HG03103 (cell line): ENCODE results near the gene NCKAP5.
"Not testable (repeated sequence)": the region's sequence is repeated elsewhere in the genome, so short reads cannot be mapped to it uniquely, and the experiment has no call there.

Source experiments
- ATAC-seq: cut with Tn5 transposase; IDR thresholded peaks from one replicate; pipeline ENCODE4 v1.9.1; 2021; ENCODE audit warnings: low read depth; ENCODE audit not compliant: unreplicated experiment

Gene NCKAP5

DNA sequence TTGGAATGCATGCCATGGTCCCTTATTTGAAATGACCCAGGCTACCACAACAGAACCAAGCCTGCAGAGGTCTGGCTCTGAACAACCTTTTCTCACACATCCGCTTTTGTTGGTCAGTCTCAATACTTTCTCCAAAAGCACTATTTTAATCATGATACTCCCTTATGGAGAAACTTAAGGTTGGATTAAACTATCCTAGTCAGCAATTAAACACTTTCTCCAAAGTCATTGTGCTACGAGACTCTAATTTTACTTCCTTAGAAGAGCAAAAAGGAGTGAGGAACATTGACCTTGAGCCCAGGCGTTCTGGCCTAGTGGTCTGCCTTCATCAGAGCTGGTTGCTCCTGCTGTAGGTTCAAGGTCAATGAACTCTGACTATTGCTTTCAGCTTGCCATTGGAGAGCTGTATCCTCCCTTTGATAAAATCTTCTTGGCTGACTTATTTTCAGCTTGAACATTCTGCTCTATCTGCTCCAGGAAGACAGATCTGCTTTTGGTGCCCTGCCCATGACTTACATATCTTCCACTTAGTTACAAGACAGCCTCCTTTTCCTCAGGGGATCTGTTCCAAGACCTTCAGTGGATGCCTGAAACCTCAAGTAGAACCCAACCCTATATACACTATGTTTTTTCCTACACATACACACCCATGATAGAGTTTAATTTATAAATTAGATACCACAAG, 91.2 kb downstream of the NCKAP5 start:
- no peak for ATAC-seq

DNA sequence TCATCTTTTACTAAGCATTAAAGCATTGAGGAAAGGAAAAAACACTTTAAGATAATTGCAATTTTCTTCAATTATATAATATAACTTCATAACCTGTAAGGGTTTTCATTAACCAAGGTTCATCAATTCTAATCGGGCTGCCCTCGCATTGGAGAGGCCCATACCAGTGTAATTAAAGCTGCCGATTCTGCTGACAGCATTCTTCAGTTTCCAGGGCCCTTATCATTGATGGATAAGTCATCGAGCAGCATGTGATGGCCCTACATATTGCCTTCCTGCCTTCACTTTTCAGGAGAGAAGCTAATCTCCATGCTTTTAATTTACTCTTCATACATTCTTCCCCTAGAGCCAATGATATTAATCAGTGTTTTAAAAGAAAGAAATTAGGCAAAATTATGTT, 92.0 kb downstream of the NCKAP5 start:
- no peak for ATAC-seq

DNA sequence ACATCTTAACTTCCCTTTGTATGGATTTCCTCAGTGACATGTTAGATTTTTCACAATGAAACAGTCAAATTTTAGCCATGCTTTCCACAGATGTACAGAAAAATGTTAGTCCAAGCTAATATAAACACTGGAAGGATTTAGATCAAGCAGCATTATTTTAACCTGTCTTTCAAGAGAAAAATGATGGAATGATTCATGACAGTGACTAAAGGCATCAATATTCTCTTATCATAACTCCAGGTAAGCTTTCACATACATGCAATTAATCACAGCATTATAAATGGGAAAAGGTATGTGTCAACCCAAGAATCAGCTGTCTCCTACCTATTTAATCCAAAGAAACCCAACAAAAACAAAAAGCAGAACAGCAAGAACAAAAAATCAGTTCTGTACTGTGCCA, 92.7 kb downstream of the NCKAP5 start:
- no peak for ATAC-seq

DNA sequence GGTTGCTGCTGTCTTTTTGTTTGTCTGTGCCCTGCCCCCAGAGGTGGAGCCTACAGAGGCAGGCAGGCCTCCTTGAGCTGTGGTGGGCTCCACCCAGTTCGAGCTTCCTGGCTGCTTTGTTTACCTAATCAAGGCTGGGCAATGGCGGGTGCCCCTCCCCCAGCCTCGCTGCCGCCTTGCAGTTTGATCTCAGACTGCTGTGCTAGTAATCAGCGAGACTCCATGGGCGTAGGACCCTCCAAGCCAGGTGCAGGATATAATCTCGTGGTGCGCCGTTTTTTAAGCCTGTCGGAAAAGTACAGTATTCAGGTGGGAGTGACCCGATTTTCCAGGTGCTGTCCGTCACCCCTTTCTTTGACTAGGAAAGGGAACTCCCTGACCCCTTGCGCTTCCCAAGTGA, 97.8 kb downstream of the NCKAP5 start:
- not testable (repeated sequence) for ATAC-seq

DNA sequence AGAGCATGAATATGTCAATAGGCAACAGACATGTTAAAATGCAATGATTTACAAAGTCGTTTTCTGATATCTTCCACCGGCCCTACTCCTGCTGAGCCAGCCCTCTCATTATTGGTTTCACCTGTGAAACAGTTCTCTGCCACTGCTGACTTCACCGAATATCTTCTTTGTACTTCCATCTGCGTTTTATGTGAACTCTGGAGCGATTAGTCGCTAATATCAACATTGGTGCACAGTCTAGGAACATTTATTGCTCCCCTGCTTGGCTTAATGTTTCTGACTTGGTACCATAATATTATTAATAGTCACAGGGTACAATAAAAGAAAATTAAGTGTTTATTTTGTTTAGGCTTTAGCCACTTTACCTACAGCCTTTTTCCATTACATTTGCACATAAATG, 105.5 kb downstream of the NCKAP5 start:
- ATAC-seq = no peak

DNA sequence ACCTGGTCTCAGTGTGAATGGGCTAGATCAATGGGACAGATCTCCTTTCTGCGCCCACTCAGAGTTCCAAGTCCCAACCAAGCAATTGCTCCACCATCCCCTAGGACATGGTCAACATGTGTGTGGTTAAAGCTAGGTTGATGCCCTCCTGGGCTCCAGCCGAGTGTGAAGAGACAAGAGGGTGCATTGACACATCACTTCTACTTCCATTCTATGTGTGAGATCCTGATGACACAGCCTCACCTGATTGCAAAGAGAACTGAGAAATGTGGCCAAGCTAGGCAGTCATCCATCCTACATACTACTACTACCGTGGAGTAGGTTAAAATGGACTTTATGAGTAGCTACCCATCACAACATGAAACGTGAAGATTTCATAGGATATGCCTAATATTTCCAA, 106.8 kb downstream of the NCKAP5 start:
- no peak for ATAC-seq

DNA sequence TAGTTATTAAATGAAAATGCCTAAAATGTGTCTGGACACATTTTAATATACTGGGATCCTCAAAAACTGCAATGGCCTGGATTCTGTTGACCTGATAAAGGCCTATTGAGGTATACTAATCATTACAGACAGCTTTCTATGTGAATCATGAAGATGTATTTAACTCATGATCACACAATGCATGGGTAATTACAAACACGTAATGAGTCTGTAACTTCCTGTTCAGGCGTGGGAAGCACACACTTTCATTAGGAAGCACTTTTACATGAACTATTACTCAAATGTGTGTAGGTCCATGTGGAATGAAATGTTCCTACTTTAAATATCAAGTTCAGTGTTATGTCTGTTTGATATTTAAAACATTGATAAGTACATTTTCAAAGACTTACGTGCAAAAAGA, 108.7 kb downstream of the NCKAP5 start:
- no peak for ATAC-seq

DNA sequence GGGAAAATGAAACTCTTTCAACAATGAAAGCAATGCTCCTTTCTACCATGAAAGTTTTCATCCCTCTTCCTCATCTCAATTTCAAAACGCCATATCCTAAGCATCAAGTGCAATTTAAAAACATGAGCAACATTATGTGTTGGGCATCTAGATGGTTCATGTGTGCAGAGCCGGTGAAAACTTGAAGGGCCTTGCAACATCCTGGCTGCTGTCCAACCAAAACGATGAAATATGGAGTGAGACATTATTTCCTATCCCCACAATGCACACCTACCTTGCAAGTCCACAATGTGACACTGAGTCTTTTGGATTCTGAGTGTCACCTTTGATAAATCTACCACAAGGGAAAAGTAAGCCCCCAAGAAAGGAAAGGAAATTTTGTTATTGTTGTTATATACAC, 110.0 kb downstream of the NCKAP5 start:
- ATAC-seq = no peak

DNA sequence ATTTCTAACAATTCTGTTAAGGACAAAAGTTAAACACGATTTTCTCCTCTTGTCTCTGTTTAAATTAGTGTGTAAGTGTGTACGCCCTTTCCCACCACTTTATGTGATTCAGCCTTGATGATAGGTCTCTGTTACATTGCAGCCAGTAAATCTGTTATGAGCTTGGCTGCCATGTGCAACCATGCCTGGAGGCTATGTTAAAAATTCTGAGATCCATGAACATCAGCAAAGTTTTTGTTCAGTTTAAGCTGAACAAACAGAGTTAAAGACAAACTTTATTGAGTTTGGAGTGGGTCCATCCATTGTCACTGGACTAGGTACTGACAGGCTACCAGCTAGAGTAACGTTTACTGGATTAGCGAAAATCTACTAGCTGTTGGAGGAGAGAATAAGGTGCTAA, 110.4 kb downstream of the NCKAP5 start:
- ATAC-seq = no peak

DNA sequence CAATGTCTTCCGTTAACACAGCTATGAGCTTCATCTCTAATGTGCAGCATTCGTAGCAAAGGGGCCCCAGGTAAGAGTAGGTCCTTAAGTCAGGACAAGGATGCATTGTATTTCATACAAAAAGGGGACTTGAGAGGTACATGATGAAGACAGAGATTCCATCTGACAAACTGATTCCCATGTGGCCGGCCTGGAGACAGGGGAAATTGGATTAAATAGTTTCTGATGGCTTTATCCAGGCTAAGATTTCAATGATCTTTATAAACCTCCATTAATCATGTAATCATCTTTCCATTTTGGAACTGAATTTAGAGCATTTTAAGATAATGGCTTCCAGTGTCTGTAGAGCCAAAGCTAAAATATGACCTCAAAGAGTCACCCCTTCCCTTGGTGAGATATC, 111.3 kb downstream of the NCKAP5 start:
- no peak for ATAC-seq

DNA sequence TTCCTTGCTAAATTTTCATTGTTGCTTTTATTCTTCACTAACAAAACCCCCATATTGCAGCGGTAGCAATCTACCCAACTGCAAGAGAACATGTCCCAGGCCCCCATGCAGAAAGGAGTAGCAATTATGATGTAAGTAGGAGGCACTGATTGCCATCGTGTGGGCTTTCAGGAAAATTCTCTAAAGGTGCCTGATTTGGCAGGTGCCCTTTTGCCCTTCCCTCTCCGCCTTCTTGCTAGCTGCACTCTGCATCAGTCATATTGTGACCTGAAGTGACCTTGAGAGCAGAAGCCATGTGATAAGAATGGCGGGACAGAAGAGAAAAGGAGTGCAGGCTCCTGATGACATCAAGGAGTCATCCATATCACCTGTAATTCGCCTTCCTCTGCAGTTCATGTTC, 112.1 kb downstream of the NCKAP5 start:
- ATAC-seq = no peak

DNA sequence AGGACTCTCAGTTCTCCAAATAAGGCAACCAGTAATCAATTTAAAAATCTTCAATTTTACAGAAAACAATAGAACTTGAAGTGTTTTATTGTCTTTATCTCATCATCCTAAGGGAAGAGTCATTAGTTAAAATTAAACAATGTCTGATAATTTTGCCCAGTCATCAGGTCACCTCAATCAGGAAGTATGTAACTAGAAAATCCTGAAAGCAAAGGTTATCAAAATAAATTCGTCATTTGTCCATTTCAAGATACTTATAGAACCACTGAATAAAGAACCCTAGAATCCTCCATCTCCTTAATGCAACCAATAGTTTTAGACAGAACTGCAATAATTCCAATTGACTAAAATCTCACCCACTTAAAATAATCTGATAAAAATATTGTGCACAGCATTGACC, 115.2 kb downstream of the NCKAP5 start:
- no peak for ATAC-seq

DNA sequence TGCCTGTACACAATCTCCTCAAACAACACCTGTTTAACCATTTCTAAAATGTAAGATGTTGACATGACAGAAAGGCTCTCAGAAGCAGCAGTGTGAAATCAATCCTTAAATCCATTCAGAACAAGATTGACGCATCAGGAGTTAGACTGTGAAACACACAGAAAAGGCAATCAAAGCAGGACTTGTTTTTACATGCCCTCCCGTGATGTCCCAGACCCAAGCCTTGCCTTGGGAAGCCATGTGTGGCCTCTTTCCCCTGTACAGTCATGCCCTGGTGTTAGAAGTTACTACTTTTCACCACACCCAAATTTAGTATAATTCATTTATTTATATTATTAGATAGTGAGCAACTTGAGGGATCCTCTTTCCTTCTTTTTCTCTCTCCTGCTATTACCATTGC, 115.7 kb downstream of the NCKAP5 start:
- no peak for ATAC-seq

DNA sequence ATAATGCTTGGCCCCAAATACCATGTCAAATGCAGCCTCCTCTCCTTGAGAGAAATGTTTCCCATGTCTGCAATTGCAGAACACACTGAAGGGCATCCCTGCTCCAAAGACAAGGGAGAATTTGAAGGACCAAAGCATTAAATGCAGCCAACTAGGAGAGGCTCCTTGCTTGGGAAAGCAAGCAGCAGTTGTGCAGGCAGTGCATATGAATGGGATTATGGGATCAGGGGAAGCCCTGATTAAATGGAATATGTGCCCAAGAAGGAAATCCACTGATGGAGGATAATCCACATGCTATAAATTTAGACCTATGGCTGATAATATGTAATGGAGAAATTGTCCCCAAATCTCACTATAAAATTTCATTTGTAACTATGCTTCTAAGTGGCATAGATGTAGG, 116.1 kb downstream of the NCKAP5 start:
- no peak for ATAC-seq

DNA sequence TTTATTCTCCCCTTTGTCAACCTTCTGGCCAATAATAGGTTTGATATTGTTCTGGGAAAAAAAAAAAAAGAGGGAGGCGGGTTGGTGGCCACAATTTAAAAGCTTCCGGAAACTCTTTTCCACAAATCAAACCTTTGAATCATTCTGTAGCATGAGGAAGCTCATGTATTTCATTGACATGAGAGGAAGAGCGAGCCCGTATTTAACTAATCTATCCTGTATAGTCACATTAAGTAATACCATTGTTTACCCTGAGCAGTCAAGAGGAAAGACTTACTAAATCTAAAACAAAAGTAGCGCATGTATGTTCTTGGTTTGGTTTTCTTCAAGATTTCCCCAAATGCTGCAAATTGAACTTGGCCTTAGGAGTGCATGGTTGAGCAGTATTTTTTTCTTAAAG, 120.1 kb downstream of the NCKAP5 start:
- no peak for ATAC-seq

DNA sequence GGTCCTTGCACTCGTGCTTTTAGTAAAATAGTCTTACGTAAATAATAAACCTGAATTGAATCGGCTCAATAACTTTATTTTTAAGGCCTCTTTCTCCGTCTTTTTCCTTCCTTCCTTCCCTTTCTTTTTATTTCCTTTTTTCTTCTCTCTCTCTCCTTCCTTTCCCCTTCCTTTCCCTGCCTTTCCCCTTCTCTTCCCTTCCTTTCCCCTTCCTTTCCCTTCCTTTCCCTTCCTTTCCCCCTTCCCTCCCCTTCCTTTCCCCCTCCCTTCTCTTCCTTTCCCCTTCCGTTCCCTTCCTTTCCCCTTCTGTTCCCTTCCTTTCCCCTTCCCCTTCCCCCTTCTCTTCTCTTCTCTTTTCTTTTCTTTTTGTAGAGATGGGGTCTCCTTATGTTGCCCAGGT, 121.0 kb downstream of the NCKAP5 start:
- ATAC-seq = no peak

DNA sequence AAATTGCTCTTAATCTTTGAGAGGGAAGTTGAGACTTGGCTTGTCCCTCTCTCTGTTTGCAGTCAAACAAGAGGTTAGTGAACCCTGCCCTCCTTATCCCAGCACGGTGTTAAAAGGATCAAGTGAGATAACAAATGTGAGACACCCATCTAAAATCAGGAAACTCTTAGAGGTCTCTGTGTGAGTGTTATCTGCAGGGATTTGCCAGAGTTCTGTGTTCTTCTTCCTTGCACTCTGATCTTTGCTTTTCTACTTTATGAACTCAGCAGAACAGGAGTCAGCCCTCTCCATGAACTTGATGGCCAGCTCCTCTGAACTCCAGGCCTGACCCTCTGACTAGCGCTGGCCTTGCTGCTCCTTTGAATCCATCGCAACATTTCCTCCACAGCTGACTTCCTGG, 123.8 kb downstream of the NCKAP5 start:
- no peak for ATAC-seq

DNA sequence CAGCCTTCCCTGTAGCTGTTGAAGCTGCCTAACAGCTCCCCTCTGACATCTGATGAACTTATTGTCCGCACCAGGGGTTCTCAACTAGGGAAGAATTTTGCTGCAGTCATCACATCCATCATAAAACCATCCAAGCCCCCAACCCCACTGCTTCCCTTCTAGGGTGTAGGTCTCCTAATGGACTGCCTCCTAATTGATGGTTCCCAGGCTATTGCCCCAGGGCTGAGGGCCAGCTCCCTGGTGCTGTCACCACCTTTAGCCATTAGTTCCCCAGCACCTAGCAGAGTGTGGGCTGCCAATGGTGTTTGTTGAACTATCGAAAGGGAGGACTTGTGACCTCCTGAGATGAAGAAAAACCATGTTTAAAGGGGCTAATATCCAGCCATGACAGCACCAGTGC, 125.9 kb downstream of the NCKAP5 start:
- ATAC-seq = no peak

DNA sequence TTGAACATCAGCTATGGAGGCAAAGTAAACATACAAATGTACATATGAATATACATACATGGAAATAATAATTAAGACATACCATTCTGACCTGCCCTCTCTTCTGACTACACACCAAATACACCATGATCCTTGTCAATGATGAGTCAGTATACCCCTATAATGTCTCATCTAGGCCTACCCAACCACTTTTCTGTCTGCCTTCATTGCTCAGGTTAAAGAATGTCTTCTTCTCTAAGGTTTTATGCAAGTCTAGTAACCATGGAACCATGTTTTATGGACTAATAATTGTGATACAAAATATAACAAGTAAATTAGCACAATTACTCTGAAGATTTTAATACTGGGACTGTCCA, 128.7 kb downstream of the NCKAP5 start:
- no peak for ATAC-seq

DNA sequence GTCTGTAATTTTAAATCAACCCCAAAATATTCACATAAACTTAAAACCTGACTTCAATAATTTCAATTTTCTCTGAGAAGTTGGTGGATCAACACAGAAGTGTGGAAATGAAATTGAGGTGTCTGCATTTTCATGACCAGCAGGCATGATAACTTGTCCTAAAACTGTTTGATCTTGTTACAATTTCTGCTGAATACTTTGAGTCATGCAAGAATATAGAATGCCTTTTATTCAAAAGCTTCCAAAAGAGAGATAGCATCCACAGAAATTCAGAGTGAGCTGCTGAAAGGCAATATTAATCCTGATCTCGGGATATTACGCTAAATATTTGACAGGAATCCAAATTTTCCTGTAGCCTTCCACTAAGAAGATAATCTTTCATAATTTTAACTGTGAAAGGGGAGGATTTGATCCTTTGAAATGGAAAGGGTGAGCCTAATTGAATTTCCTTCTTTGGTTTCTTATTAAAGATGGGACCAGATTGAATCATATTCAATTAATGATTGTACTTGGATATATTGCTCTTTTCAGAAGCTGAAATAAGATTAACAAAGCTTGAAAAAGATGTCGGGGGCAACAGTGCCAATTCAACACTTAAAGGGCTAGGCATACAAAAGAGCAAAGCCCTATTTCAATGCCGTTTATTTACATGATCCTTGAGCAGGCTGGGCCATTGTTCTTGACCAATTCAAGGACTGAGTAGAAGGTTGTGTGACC, 129.3 kb downstream of the NCKAP5 start:
- ATAC-seq = no peak

DNA sequence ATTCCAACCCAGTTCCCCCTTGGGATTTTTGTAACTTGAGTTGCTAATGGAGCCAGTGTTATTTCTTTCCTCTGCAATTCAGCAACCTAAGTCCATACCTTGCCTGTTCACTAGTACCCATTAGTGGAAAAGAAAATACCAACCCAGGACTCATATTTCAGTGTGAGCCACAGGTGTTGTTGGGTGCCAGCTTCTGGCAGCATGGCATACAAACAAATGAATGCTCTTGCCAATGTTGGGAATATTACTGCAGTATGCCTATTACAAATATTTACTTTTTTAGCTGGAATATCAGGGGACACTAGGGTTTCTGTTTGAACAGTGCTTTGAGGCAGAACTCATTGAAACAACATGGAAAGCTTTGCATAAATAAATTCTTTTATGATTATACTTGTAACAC, 130.2 kb downstream of the NCKAP5 start:
- no peak for ATAC-seq

DNA sequence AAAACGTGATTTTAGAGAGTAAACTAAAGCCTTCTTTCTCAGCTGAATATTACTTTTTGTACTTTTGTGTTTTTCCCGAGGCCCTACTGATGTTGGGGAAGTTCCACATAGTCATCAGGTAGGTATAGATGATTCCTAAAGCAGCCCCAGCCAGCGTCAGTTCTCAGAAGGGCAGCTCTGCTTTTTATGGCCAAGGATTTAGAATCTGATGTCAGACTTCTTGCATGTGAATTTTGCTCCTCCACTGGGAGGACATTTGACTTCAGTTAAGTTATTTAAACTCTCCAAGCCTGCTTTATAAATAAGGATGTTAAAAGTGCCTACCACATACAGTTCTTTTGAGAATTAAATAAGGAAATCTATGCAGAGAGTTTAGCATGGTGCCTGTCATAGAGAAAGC, 130.8 kb downstream of the NCKAP5 start:
- ATAC-seq = no peak
